ENCODE results near the gene NTSR1.

The NTSR1 gene

GRCh38 chr20:62763404-62763803 is 54.8 kb downstream of the NTSR1 start:
- TF ChIP-seq CTCF (IDR thresholded peaks at IDR 0.05; ENCODE audit: low read depth, low read length), result no peak

GRCh38 chr20:62764156-62764935 is 55.7 kb downstream of the NTSR1 start:
- H3K4me3 ChIP-seq (replicated peaks in 1 of 2; ENCODE audit: low read depth in 2 of 2, low read length in 2 of 2), result no peak overlapping the region
- TF ChIP-seq CTCF (IDR thresholded peaks at IDR 0.05; ENCODE audit: low read depth, low read length), result no peak
- no peak for DNase-seq (ENCODE audit: low read depth in 2 of 2)

More at GRCh38 chr20:62763404-62763803, 54.8 kb downstream of the NTSR1 start:
- no peak for DNase-seq (ENCODE audit: low read depth in 2 of 2)
- no peak overlapping the region for H3K4me3 ChIP-seq (replicated peaks in 1 of 2; ENCODE audit: low read depth in 2 of 2, low read length in 2 of 2)

- no peak for TF ChIP-seq CTCF (IDR thresholded peaks at IDR 0.05; ENCODE audit: low read depth, low read length)
- no peak for DNase-seq (ENCODE audit: low read depth in 2 of 2)
These were observed 56.4 kb downstream of the NTSR1 start for GRCh38 chr20:62765021-62765420.

GRCh38 chr20:62765432-62766070 is 56.9 kb downstream of the NTSR1 start:
- no peak for DNase-seq (ENCODE audit: low read depth in 2 of 2)
- TF ChIP-seq CTCF (IDR thresholded peaks at IDR 0.05; ENCODE audit: low read depth, low read length), result no peak
- no peak overlapping the region for H3K4me3 ChIP-seq (replicated peaks in 1 of 2; ENCODE audit: low read depth in 2 of 2, low read length in 2 of 2)

More at GRCh38 chr20:62765021-62765420, 56.4 kb downstream of the NTSR1 start:
- no peak overlapping the region for H3K4me3 ChIP-seq (replicated peaks in 1 of 2; ENCODE audit: low read depth in 2 of 2, low read length in 2 of 2)

GRCh38 chr20:62766071-62766450 is 57.4 kb downstream of the NTSR1 start:
- TF ChIP-seq CTCF (IDR thresholded peaks at IDR 0.05; ENCODE audit: low read depth, low read length), result no peak
- no peak for DNase-seq (ENCODE audit: low read depth in 2 of 2)
- no peak overlapping the region for H3K4me3 ChIP-seq (replicated peaks in 1 of 2; ENCODE audit: low read depth in 2 of 2, low read length in 2 of 2)

GRCh38 chr20:62766716-62767115 is 58.1 kb downstream of the NTSR1 start:
- no peak overlapping the region for H3K4me3 ChIP-seq (replicated peaks in 1 of 2; ENCODE audit: low read depth in 2 of 2, low read length in 2 of 2)
- no peak for DNase-seq (ENCODE audit: low read depth in 2 of 2)
- TF ChIP-seq CTCF (IDR thresholded peaks at IDR 0.05; ENCODE audit: low read depth, low read length), result no peak
